ENCODE results near the gene TTC9B. TPM values are rescaled to one million over a fixed set of nuclear protein-coding genes. Genes with fewer than 3 reads are reported as not detected.

The TTC9B gene
- total RNA-seq, 2 donors from 2014 or later, result not detected

GRCh38 chr19:40249781-40250180 is 31.6 kb upstream of the TTC9B start:
- Histone ChIP-seq H3K4me3 (no peak overlapping the region), H3K9me3 (no peaks in the 10 kb centered on the region), H3K36me3 (peaks cover 0 to 3% of the 10 kb centered on the region in 2 donors), H3K27me3 (replicated peaks; ENCODE audit: insufficient read depth) (no peaks in the 10 kb centered on the region), H3K27ac (peak overlapping the region; percentile 74 to 77), H3K4me1 (replicated peaks) (peaks cover 12% of the 10 kb centered on the region)
- TF ChIP-seq POLR2AphosphoS5 (IDR thresholded peaks at IDR 0.05), result peak; percentile 18
- TF ChIP-seq, protein P1, sequence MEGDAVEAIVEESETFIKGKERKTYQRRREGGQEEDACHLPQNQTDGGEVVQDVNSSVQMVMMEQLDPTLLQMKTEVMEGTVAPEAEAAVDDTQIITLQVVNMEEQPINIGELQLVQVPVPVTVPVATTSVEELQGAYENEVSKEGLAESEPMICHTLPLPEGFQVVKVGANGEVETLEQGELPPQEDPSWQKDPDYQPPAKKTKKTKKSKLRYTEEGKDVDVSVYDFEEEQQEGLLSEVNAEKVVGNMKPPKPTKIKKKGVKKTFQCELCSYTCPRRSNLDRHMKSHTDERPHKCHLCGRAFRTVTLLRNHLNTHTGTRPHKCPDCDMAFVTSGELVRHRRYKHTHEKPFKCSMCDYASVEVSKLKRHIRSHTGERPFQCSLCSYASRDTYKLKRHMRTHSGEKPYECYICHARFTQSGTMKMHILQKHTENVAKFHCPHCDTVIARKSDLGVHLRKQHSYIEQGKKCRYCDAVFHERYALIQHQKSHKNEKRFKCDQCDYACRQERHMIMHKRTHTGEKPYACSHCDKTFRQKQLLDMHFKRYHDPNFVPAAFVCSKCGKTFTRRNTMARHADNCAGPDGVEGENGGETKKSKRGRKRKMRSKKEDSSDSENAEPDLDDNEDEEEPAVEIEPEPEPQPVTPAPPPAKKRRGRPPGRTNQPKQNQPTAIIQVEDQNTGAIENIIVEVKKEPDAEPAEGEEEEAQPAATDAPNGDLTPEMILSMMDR (IDR thresholded peaks at IDR 0.05), result no peak
- WGBS, result 66% methylated on average over 11 of the region's 11 CpGs
- DNase-seq (ENCODE audit: low spot score), result peak; percentile 40
- intact Hi-C loops (cut with DNase I), result no loop called here

DNA sequence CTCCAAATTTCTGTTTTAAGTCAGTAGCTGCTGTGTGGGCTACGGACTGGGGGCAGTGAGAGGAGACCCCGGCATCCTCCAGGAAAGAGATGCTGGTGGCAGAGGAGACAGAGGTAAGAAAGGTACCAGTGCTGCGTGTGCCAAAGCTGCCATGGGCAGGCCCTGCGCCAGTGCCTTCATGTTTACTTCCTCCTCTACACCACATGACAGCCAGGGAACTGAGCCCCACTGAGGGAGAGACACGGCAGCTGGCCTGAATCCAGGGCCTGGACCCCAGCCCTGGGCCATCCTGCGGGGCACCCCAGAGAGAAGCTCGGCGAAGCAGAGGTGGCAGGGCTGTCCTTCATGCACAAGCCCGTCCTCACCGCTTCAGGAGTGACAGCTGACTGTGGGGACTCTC is 31.0 kb upstream of the TTC9B start:
- Histone ChIP-seq H3K4me1 (replicated peaks) (peaks cover 12% of the 10 kb centered on the region), H3K4me3 (no peak overlapping the region), H3K27ac (peak overlapping the region; percentile 74 to 77), H3K27me3 (replicated peaks; ENCODE audit: insufficient read depth) (no peaks in the 10 kb centered on the region), H3K9me3 (no peaks in the 10 kb centered on the region), H3K36me3 (no peaks in the 10 kb centered on the region)
- intact Hi-C loops (cut with DNase I), result no loop called here
- TF ChIP-seq, protein P1 (IDR thresholded peaks at IDR 0.05), result no peak
- TF ChIP-seq POLR2A (IDR thresholded peaks at IDR 0.05) (no peak), POLR2AphosphoS5 (IDR thresholded peaks at IDR 0.05) (peak; percentile 73)
- DNase-seq (ENCODE audit: low spot score), result peak; percentile 74
- WGBS, result 53% methylated on average over 10 of the region's 10 CpGs

DNA sequence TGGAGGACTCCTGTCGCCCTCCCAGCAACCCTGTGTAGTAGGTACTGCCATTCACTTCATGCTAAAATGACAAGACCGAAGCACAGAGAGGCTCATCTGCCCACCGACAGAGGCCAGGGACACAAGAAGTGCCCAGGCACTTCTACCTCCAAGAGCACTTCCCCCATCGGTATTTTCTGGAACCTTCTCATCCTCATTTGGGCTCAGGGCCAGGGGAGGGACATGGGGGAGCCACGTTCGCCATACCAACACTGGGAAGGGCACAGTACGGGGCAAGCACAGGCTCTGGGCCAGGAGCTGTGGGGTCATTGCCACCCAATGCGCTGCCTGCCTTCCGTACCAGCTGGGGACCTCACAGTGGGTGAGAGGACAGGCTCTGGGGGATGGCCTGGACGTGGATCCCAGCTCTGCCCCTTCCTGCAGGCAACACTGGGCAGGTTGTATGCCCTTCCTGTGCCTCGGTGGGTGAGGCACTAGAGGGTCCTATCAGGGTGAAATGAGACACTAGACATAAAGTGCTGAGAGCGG is 29.6 kb upstream of the TTC9B start:
- Histone ChIP-seq H3K4me1 (replicated peaks) (peaks cover 4% of the 10 kb centered on the region), H3K27ac (no peak overlapping the region), H3K27me3 (replicated peaks; ENCODE audit: insufficient read depth) (no peaks in the 10 kb centered on the region), H3K36me3 (no peaks in the 10 kb centered on the region), H3K9me3 (no peaks in the 10 kb centered on the region), H3K4me3 (no peak overlapping the region)
- intact Hi-C loops (cut with DNase I), result no loop called here
- TF ChIP-seq, protein P1 (IDR thresholded peaks at IDR 0.05), result no peak
- TF ChIP-seq POLR2AphosphoS5 (IDR thresholded peaks at IDR 0.05) (no peak), POLR2A (IDR thresholded peaks at IDR 0.05) (no peak)
- DNase-seq (ENCODE audit: low spot score), result no peak
- 88% methylated on average over 12 of the region's 12 CpGs for WGBS

DNA sequence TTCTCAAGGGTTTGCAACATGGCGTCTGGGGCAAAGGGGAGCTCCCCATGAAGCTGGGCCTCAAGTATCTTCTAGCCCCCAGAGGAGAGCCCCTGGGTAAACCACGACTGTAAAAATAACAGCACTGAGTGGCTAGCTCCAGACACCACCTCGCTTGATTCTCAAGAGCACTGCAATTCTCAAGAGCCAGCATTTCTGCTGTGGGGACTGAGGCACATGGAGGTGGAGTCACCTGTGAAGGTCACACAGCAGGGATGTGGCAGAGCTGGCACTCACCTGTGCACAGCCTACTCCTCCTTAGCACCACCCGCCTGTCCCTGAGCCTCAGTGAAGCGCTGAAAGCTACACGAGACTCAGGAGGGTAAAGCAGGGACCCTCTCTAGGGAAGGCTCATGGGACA is 29.0 kb upstream of the TTC9B start:
- DNase-seq (ENCODE audit: low spot score), result no peak
- H3K36me3 ChIP-seq, result no peaks in the 10 kb centered on the region
- H3K4me3 ChIP-seq, result no peak overlapping the region
- no peak overlapping the region for H3K27ac ChIP-seq
- no peak for TF ChIP-seq POLR2AphosphoS5 (IDR thresholded peaks at IDR 0.05)
- no peaks in the 10 kb centered on the region for H3K4me1 ChIP-seq (replicated peaks)
- WGBS, result 89% methylated on average over 6 of the region's 6 CpGs
- intact Hi-C loops (cut with DNase I), result no loop called here
- no peaks in the 10 kb centered on the region for H3K27me3 ChIP-seq (replicated peaks; ENCODE audit: insufficient read depth)
- H3K9me3 ChIP-seq, result no peaks in the 10 kb centered on the region

GRCh38 chr19:40246292-40247073 is 28.3 kb upstream of the TTC9B start:
- TF ChIP-seq POLR2A (IDR thresholded peaks at IDR 0.05), result no peak
- TF ChIP-seq, protein P1 (IDR thresholded peaks at IDR 0.05), result no peak
- TF ChIP-seq POLR2AphosphoS5 (IDR thresholded peaks at IDR 0.05), result no peak
- intact Hi-C loops (cut with DNase I), result no loop called here
- Histone ChIP-seq H3K27me3 (replicated peaks; ENCODE audit: insufficient read depth) (no peaks in the 10 kb centered on the region), H3K36me3 (no peaks in the 10 kb centered on the region), H3K4me3 (no peak overlapping the region), H3K27ac (no peak overlapping the region), H3K4me1 (replicated peaks) (no peaks in the 10 kb centered on the region), H3K9me3 (no peaks in the 10 kb centered on the region)
- WGBS, result 92% methylated on average over 16 of the region's 16 CpGs
- DNase-seq (ENCODE audit: low spot score), result no peak
